IPS DF 19.7 (cell line): ENCODE results near the gene NR1D1.

Experiments used
- DNase-seq: peaks from one replicate; pipeline ENCODE4 v3.0.0-alpha.2; 2013; ENCODE audit warnings: low read depth, low spot score

Gene NR1D1

DNA sequence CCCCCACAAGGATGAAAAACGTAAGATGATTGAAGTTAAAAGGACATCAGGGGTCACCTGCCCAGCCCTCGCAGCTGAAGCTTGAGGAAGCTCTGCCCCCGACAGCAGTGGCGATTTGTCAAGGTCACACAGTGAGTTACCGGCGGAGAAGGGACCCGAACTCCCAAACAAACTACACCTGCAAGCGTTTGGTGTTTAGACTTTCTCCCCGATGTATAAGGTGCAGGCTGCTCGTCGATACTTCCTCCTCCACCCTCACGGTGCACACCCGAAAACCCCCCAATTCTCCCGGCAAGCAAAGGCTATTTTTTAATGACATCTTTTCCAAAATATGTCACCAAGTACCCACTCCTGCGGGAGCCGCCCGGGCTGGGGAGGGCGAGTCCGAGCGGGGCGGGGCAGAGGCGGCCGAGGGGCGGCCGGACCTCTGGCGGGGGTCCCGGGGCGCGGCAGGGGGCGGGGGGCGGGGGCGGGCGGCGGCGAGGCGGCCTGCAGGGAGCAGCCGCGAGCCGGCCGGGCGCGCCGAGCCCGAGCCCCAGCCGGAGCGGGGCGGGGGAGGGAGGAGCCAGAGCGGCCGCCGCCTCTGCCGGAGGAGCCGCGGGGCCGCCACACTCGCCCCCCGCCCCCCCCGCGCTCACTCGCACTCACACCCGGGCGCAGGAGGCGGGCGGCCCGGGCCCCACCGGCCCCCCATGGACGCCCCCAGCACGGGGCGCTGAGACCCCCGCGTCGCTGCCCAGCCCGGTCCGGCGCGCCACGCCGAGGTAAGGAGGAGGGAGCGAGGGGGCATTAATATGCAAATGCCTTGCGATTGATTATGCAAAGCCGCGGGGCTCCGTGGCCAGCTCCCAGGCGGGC, 37.8 kb downstream of the NR1D1 start, which contains the start of gene THRA:
TSS of gene THRA (plus strand) at position 637 of the 858 bp plus-strand sequence. CDS start 11,524 bp downstream, outside the sequence.
- no peak for DNase-seq

GRCh38 chr17:40061609-40062038, 38.8 kb downstream of the NR1D1 start:
- DNase-seq: no peak

DNA sequence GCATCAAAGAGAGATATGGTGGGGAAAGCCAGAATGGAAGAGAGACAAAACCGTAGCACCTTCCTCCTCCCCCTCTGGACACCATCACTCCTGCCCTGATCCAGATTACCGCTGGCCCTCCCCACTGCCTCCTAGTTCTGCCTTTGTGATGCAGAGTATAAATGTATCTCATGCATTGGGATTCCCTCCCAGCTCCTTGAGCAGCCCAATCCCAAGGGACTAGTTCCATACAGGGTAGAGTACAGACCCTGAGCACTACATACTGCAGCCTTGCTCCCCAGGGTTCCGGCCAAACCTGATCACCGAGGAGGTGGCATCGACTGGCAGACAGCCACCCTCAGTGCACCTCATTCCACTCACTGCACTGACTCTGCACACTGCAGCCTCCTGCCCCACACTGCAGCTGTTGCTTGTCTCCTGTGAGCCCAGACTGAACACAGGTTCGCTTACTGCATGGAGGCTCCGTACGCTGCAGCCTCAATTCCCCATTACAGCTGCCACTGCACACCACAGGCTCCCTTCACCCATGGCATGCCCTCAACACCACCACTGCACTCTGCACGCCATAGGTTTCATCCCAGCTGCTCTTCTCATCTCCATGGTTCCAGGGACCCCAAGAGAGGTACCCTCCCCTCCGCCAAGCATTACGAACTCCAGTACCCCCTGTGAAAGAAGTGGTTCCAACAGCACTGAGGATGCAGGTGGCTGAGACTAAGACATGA, 39.3 kb downstream of the NR1D1 start:
- DNase-seq: no peak

DNA sequence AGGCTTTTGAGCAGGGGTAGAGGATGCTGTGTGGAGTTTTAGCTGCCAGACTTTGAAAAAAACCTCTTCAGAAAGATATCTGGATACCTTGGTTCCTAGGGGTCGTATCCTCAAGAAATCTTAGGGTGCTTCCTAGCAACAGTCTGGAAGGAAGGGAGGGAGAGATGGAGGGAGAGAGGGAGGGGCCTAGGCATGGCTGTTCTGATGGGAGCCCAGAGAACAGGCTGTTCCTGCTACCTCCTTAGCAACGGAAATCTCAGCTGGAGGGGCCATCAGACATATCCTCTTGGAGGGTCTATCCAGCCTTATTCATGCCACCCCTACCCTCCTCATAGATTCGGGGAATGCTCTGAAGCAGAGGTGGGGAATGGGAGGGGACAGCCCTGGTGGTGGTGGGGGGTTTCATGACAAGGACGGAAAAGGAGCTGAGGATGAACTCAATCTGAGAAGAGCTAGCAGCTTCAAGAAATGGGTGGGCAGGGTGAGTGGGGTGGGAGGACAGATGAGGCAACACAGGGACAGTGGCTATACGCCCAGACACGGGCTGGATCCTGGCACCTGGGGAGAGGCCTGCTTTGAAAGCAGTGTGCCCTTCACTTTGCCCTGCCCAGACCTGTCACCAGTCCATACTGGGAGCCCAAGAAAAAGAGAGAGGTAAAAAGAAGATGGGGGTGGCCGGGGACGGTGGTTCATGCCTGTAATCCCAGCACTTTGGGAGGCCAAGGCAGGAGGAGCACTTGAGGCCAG, 40.5 kb downstream of the NR1D1 start:
- DNase-seq: no peak

GRCh38 chr17:40058865-40059264, 41.5 kb downstream of the NR1D1 start:
- DNase-seq: no peak

GRCh38 chr17:40058186-40058784, 42.1 kb downstream of the NR1D1 start:
- DNase-seq: no peak

DNA sequence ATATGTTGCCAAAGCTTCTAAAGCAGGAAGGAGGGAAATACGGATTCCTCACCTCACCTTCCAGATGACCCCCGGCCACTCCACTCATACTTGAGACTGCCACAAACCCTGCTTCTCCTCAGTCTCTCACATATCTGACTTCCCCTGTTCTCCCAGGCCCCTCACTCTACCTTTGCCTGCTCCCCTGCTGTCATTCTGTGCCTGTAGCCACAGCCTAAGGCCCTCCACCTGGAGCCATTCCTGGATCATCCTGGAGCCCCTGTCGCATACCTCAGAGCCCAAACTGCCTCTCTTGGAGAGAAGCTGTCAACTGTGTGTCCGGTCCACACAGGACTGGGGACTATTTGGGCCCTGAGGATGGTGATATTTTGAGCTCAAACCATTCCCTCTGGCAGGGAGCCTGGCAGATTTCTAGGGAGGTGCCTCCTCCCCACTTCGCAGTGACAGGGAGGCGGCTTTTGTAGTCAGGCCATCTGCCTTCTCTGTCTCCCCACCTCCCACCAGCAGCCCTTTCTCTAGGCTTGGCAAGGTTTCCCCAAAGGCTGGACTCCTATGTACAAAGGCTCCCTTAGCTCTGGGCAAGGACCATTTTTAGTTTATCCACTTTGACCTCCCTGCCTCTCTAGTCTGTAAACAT, 43.9 kb downstream of the NR1D1 start:
- DNase-seq: no peak
